H9 (cell line): Measurements from ENCODE around the gene KCNK13. TPM values are rescaled to one million over a fixed set of nuclear protein-coding genes. Genes with fewer than 3 reads are reported as not detected.

Experiments used
- DNase-seq: peaks from one replicate; pipeline ENCODE4 v3.0.0-alpha.2; 2017
- H2AFZ ChIP-seq: one replicate; pipeline ENCODE4 v1.6.1; 2013; ENCODE audit warnings: mild to moderate bottlenecking, low read length, control low read depth, moderate library complexity
- H2AK5ac ChIP-seq: 2 replicates; pipeline ENCODE4 v1.6.1; 2013; ENCODE audit warnings: low read length, control low read depth, mixed read lengths; ENCODE audit not compliant: insufficient read length
- H2BK120ac ChIP-seq: one replicate; pipeline ENCODE4 v1.6.1; 2013; ENCODE audit warnings: low read depth, mild to moderate bottlenecking, low read length, control low read depth, inconsistent platforms; ENCODE audit not compliant: poor library complexity, severe bottlenecking
- H2BK12ac ChIP-seq: 2 replicates; pipeline ENCODE4 v1.6.1; 2013; ENCODE audit warnings: low read length, control low read depth, mixed read lengths, low read depth; ENCODE audit not compliant: insufficient read length
- H2BK15ac ChIP-seq: 2 replicates; pipeline ENCODE4 v1.6.1; 2013; ENCODE audit warnings: low read depth, low read length, control low read depth
- H2BK20ac ChIP-seq: one replicate; pipeline ENCODE4 v1.6.1; 2013; ENCODE audit warnings: low read depth, mild to moderate bottlenecking, low read length, control low read depth, inconsistent platforms; ENCODE audit not compliant: poor library complexity, severe bottlenecking
- H2BK5ac ChIP-seq: 2 replicates; pipeline ENCODE4 v1.6.1; 2013; ENCODE audit warnings: low read length, control low read depth, mixed read lengths; ENCODE audit not compliant: insufficient read length
- H3K14ac ChIP-seq: 2 replicates; pipeline ENCODE4 v1.6.1; 2013; ENCODE audit warnings: low read length, control low read depth; ENCODE audit not compliant: insufficient read depth
- H3K18ac ChIP-seq: 2 replicates; pipeline ENCODE4 v1.6.1; 2013; ENCODE audit warnings: low read depth, mild to moderate bottlenecking, mixed read lengths, low read length, control low read depth; ENCODE audit not compliant: insufficient read length
- H3K23ac ChIP-seq: 2 replicates; pipeline ENCODE4 v1.6.1; 2013; ENCODE audit warnings: low read length, control low read depth, mixed read lengths, low read depth; ENCODE audit not compliant: insufficient read length
- H3K23me2 ChIP-seq: 2 replicates; pipeline ENCODE4 v1.6.1; 2013; ENCODE audit warnings: low read depth, mild to moderate bottlenecking, mixed read lengths, low read length, control low read depth; ENCODE audit not compliant: insufficient read length, poor library complexity, severe bottlenecking
- H3K27ac ChIP-seq: 2 replicates; pipeline ENCODE4 v1.5.1; 2013; ENCODE audit warnings: low read length, control low read depth, mixed read lengths, low read depth; ENCODE audit not compliant: insufficient read length
- H3K27me3 ChIP-seq: 2 replicates; pipeline ENCODE4 v1.6.1; 2013; ENCODE audit warnings: low read length, control low read depth, inconsistent platforms; ENCODE audit not compliant: insufficient read depth
- H3K4ac ChIP-seq: 2 replicates; pipeline ENCODE4 v1.6.1; 2013; ENCODE audit warnings: low read depth, mild to moderate bottlenecking, control low read depth, inconsistent platforms, low read length, moderate library complexity
- H3K4me1 ChIP-seq: 2 replicates; pipeline ENCODE4 v1.6.1; 2013; ENCODE audit warnings: low read length, control low read depth, inconsistent platforms; ENCODE audit not compliant: insufficient read depth
- H3K4me2 ChIP-seq: 2 replicates; pipeline ENCODE4 v1.6.1; 2013; ENCODE audit warnings: low read length, control low read depth, mixed read lengths; ENCODE audit not compliant: insufficient read length, insufficient read depth
- H3K56ac ChIP-seq: 2 replicates; pipeline ENCODE4 v1.6.1; 2013; ENCODE audit warnings: low read depth, mild to moderate bottlenecking, mixed read lengths, low read length, control low read depth; ENCODE audit not compliant: insufficient read length
- H3K79me1 ChIP-seq: 2 replicates; pipeline ENCODE4 v1.6.1; 2013; ENCODE audit warnings: low read depth, mild to moderate bottlenecking, moderate library complexity, low read length, control low read depth, inconsistent platforms; ENCODE audit not compliant: insufficient read depth, poor library complexity, severe bottlenecking
- H3K79me2 ChIP-seq: 2 replicates; pipeline ENCODE4 v1.6.1; 2013; ENCODE audit warnings: low read length, control low read depth, inconsistent platforms; ENCODE audit not compliant: insufficient read depth
- H3K9ac ChIP-seq: 2 replicates; pipeline ENCODE4 v1.6.1; 2013; ENCODE audit warnings: low read length, control low read depth, mixed read lengths; ENCODE audit not compliant: insufficient read length; ENCODE audit errors: extremely low read depth
- H3K9me3 ChIP-seq: one replicate; pipeline ENCODE4 v1.6.1; 2013; ENCODE audit warnings: low read depth, low read length, inconsistent platforms; ENCODE audit not compliant: control insufficient read depth
- H3T11ph ChIP-seq: one replicate; pipeline ENCODE4 v1.6.1; 2013; ENCODE audit warnings: mild to moderate bottlenecking, low read length, control low read depth, inconsistent platforms
- H4K20me1 ChIP-seq: one replicate; pipeline ENCODE4 v1.6.1; 2013; ENCODE audit not compliant: control insufficient read depth, insufficient read length, insufficient read depth
- H4K5ac ChIP-seq: 2 replicates; pipeline ENCODE4 v1.6.1; 2013; ENCODE audit warnings: low read depth, mild to moderate bottlenecking, mixed read lengths, low read length, control low read depth; ENCODE audit not compliant: insufficient read length
- H4K8ac ChIP-seq: replicated peaks from 2 replicates; pipeline ENCODE4 v1.6.1; 2013; ENCODE audit warnings: low read length, control low read depth, mixed read lengths, low read depth; ENCODE audit not compliant: insufficient read length
- H4K91ac ChIP-seq: 2 replicates; pipeline ENCODE4 v1.6.1; 2013; ENCODE audit warnings: low read depth, mild to moderate bottlenecking, moderate library complexity, mixed read lengths, low read length, control low read depth; ENCODE audit not compliant: insufficient read length
- H3K27ac Mint-ChIP-seq, 3 experiments: 2 replicates in 2 of 3; 3 replicates in 1 of 3; pipeline ENCODE4 v1.8.0; 2020 to 2021; ENCODE audit warnings: mixed read lengths in 3 of 3, mild to moderate bottlenecking in 1 of 3, moderate library complexity in 1 of 3
- H3K27me3 Mint-ChIP-seq: 2 replicates; pipeline ENCODE4 v1.8.0; 2021; ENCODE audit warnings: low read depth, mild to moderate bottlenecking, moderate library complexity, mixed read lengths
- H3K36me3 Mint-ChIP-seq, 3 experiments: 2 replicates in 2 of 3; 3 replicates in 1 of 3; pipeline ENCODE4 v1.8.0; 2020 to 2021; ENCODE audit warnings: low read depth in 3 of 3, mixed read lengths in 3 of 3; ENCODE audit not compliant: insufficient read depth in 1 of 3
- H3K4me1 Mint-ChIP-seq, 2 experiments: 2 replicates each; pipeline ENCODE4 v1.8.0; 2020; ENCODE audit warnings: mixed read lengths in 2 of 2
- H3K4me3 Mint-ChIP-seq, 2 experiments: 2 replicates in 1 of 2; 3 replicates in 1 of 2; pipeline ENCODE4 v1.8.0; 2020 to 2021; ENCODE audit warnings: mild to moderate bottlenecking in 2 of 2, mixed read lengths in 2 of 2, moderate library complexity in 1 of 2
- H3K9me3 Mint-ChIP-seq, 2 experiments: 2 replicates in 1 of 2; 3 replicates in 1 of 2; pipeline ENCODE4 v1.8.0; 2020; ENCODE audit warnings: mild to moderate bottlenecking in 2 of 2, mixed read lengths in 2 of 2, moderate library complexity in 1 of 2
- WGBS: extraction: QIAGEN DNeasy Blood & Tissue Kit; methylation state at CpG from one replicate; pipeline ENCODE4 v1.1.7; 2013; ENCODE audit warnings: missing lambda C conversion rate, low lambda C conversion rate, mixed read lengths; ENCODE audit not compliant: insufficient read length; ENCODE audit errors: extremely low coverage; 5-methylcytosine and 5-hydroxymethylcytosine counted together
- total RNA-seq: library from RNA; stranded (reverse); gene quantifications from 2 replicates; pipeline ENCODE4 v1.2.1, GENCODE V29; 2021
- TF ChIP-seq, protein P1 (sequence below): fragments of 200-600 bp; sonication (generic); conservative IDR thresholded peaks from 3 replicates; pipeline ENCODE4 v1.8.0; 2021; ENCODE audit warnings: antibody characterized with exemption, mild to moderate bottlenecking

KCNK13 gene
- total RNA-seq, 1 experiment from 2014 or later: 0.39 TPM

DNA sequence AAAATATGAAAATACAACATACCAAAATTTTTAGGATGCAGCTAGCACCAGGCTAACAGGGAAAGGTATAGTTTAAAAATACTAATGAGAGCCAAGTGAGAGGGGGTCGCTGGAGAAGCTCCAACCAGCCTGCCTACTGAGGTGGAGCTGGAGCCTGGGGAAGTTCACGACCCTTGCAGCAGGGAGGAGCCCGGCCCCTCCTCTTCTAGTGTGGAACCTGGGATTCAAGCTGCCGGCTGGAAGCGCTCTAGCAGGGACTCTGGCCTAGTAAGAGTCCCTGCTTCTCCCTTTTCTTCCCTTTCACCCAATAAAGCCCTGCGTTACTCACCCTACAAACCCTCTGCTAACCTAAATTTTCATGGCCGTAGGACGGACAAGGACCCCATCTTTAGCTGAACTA lies 5.0 kb upstream of the KCNK13 start:
- no peak overlapping the region for H3K18ac ChIP-seq
- H3T11ph ChIP-seq: no peak overlapping the region
- no peaks in the 10 kb centered on the region for H3K79me1 ChIP-seq
- no peaks in the 10 kb centered on the region for H3K9me3 ChIP-seq
- H2BK15ac ChIP-seq: no peak overlapping the region
- no peak overlapping the region for H3K4ac ChIP-seq
- peaks cover 2 to 5% of the 10 kb centered on the region in 2 experiments; a peak in 3 of 5 replicates for H3K9me3 Mint-ChIP-seq
- no peak overlapping the region for H2BK5ac ChIP-seq
- peaks cover 16 to 32% of the 10 kb centered on the region in 2 experiments for H3K4me1 Mint-ChIP-seq
- H3K27ac ChIP-seq: no peak overlapping the region
- H3K23me2 ChIP-seq: peaks cover 15% of the 10 kb centered on the region
- H3K9ac ChIP-seq: no peak overlapping the region
- no CpG with 5 or more reads among the region's 8 CpGs for WGBS
- no peak for DNase-seq
- H2BK12ac ChIP-seq: no peak overlapping the region
- H2AK5ac ChIP-seq: no peak overlapping the region
- no peaks in the 10 kb centered on the region for H4K20me1 ChIP-seq
- H4K91ac ChIP-seq: no peak overlapping the region
- H3K36me3 Mint-ChIP-seq: peaks cover 0 to 2% (median 0%) of the 10 kb centered on the region in 3 experiments; a peak in 1 of 7 replicates
- H3K27me3 Mint-ChIP-seq: peaks cover 53% of the 10 kb centered on the region
- no peak overlapping the region for H3K14ac ChIP-seq
- no peak overlapping the region for H4K5ac ChIP-seq
- no peak overlapping the region for H3K4me3 Mint-ChIP-seq
- H2AFZ ChIP-seq: no peak overlapping the region
- H4K8ac ChIP-seq: no peak overlapping the region
- H3K56ac ChIP-seq: no peak overlapping the region
- no peak overlapping the region for H2BK120ac ChIP-seq
- H2BK20ac ChIP-seq: no peak overlapping the region
- no peak overlapping the region for H3K27ac Mint-ChIP-seq
- no peak overlapping the region for H3K4me2 ChIP-seq
- H3K79me2 ChIP-seq: no peaks in the 10 kb centered on the region
- H3K4me1 ChIP-seq: no peaks in the 10 kb centered on the region; the same call in 1 of the 2 replicates
- no peak overlapping the region for H3K23ac ChIP-seq
- peaks cover 12% of the 10 kb centered on the region; the same call in 1 of the 2 replicates for H3K27me3 ChIP-seq
- TF ChIP-seq, protein P1, sequence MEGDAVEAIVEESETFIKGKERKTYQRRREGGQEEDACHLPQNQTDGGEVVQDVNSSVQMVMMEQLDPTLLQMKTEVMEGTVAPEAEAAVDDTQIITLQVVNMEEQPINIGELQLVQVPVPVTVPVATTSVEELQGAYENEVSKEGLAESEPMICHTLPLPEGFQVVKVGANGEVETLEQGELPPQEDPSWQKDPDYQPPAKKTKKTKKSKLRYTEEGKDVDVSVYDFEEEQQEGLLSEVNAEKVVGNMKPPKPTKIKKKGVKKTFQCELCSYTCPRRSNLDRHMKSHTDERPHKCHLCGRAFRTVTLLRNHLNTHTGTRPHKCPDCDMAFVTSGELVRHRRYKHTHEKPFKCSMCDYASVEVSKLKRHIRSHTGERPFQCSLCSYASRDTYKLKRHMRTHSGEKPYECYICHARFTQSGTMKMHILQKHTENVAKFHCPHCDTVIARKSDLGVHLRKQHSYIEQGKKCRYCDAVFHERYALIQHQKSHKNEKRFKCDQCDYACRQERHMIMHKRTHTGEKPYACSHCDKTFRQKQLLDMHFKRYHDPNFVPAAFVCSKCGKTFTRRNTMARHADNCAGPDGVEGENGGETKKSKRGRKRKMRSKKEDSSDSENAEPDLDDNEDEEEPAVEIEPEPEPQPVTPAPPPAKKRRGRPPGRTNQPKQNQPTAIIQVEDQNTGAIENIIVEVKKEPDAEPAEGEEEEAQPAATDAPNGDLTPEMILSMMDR: no peak
